Activated CD4-positive, CD25-positive, alpha-beta regulatory T cell treated with anti-CD3 and anti-CD28 coated beads, Interleukin-2, amount 50 U/mL, for 16 hours (primary cell): ENCODE results near the gene SPP1.
"Not testable (repeated sequence)": the region's sequence is repeated elsewhere in the genome, so short reads cannot be mapped to it uniquely, and the experiment has no call there.

ENCODE experiments used
- DNase-seq: peaks from one replicate; pipeline ENCODE4 v3.0.0-alpha.2; 2020; ENCODE audit warnings: low read depth, low spot score

SPP1 gene

DNA sequence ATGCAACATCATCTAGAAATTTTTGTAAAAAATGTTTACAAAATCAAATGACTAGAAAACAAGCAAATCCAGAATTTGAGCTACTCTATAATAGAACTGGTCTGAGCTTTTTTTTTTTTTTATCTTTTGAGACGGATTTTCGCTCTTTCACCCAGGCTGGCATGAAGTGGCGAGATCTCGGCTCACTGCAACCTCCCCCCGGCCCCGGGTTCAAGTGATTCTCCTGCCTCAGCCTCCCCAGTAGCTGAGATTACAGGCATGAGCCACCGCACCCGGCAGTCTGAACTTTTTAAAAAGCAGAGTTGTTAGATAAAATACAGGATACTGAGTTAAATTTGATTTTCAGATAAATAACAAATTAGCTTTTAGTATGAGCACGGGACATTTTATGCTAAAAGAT lies 11.0 kb downstream of the SPP1 start:
- no peak for DNase-seq

DNA sequence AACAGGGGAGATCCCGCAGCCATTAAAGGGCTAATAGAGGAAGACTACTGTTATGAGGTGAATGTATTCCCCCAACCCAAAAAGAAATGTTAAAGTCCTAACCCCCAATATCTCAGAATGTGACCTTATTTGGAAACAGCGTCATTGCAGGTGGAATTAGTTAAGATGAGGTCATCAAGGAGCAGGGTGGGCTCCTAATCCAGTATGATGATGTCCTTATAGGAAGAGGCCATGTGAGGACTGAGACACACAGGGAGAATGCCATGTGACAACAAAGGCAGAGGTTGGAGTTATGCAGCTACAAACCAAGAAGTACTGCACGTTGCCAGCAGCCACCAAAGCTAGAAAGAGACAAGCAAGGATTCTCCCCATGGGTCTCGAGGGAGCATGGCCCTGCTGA lies 14.3 kb downstream of the SPP1 start:
- DNase-seq: no peak

DNA sequence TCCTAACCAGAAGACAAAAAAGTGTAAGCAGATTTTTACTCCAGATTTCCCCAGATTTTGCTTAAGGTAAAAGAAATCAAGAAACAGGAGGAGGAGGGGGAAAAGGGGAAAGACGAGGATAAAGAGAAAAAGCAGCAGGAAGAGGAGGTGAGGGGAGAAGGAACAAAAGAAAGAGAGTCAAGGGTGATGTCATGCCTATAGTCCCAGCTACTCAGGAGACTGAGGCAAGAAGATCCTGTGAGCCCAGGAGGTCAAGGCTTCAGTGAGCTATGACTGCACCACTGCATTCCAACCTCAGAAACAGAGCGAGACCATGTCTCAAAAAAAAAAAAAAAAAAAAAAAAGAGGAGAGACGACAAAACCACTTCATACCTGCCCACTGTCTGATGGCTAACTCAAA lies 19.9 kb downstream of the SPP1 start:
- no peak for DNase-seq

DNA sequence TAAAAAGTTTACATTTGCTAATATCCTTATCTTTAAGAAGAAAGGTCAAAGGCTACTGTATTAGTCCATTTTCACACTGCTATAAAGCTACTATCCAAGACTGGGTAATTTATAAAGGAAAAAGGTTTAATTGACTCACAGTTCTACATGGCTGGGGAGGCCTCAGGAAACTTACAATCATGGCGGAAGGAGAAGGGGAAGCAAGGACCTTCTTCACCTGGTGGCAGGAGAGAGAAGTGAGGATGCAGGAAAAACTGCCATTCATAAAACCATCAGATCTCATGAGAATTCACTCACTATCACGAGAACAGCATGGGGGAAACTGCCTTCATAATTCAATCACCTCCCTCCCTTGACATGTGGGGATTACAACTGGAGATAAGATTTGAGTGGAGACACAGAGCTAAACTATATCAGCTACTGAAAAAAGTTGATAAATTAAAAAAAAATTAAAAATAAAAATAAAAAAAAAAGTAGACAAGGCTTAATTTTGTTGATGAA lies 23.7 kb downstream of the SPP1 start:
- not testable (repeated sequence) for DNase-seq

DNA sequence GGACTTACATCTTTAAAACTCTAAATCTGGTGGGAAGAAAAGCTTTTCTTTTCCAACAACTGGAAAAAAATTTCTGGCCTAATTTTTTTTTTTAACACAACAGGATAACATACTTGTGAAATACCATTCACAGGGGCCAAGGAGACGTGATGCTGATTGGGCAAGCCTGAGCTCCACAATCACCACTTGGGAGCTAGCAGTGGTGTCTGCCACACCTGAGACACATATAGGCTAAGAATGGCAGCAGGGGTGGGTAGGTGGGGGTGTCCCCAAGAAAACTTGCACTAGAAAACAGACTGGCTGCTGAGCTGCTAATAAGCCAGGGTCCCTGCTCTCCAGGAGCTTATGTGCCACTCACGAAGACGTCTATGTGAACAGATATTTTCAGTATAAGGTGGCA lies 26.4 kb downstream of the SPP1 start:
- no peak for DNase-seq

DNA sequence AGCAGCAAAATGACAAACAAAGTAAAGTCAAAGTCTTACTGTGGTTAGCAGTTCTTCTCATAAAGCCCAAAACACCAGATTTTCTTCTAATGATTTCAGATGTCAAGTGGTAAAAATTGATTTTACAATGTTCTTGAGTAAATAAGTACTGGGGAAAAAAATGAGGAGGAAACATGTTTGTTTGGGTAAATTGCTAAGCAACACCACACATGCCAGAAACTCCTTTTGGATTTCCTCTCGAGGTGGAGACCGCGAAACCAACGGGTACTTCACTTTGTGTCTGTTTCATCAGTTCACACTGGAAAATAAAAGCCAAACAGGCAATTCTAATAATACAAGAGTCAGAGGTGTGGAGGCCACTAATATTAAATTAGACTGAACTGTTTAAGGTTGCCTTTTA lies 27.3 kb downstream of the SPP1 start:
- no peak for DNase-seq

DNA sequence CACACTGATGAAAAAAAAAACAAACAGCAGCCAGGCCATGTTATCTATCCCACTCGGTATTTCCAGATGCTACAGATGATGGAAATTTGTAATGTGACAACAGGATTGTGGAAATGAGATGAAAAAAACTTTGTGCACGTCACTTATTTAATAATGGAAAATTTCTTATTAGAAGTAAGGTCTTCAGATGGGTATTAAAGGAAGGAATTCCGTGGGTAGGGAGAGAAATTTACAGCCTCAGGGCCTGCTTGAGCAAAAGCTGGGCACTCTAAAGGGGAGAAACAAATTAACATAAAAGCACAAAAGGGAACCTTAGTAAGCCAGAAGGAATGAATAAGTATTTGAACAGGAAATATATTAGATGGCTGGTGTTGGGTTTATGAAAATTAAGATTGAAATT lies 27.7 kb downstream of the SPP1 start:
- no peak for DNase-seq

DNA sequence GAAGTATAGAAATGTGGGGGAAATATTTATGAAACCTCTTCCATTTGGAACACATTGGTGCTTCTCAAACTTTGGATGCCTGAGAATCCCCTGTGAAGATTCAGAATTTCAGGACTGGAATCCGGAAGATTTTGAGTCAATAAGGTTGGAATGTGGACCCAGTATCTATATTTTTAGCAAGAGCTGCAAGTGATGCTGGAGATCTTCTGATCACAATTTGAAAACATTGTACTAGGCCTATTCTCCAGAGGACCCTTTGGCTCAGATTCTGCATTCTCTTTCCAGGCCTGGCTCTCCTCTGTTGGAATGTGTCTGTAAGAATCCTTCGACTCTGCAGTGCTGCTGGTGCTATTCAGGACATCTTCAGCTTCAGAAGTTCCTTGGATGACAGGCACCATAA lies 29.6 kb downstream of the SPP1 start:
- DNase-seq: no peak

DNA sequence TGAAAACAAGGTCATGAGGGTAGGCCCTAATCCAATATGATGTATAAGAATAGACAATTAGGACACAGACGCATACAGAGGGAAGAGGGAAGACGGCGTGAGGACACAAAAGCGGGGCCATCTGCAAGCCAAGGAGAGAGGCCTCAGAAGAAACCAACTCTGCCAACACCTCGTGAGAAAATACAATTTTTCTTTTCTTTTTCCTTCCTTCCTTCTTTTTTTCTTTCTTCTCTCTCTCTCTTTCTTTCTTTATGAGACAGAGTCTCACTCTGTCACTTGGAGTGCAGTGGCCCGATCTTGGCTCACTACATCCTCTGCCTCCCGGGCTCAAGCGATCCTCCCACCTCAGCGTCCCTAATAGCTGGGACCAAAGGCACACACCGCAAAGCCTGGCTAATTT lies 30.4 kb downstream of the SPP1 start:
- DNase-seq: no peak

DNA sequence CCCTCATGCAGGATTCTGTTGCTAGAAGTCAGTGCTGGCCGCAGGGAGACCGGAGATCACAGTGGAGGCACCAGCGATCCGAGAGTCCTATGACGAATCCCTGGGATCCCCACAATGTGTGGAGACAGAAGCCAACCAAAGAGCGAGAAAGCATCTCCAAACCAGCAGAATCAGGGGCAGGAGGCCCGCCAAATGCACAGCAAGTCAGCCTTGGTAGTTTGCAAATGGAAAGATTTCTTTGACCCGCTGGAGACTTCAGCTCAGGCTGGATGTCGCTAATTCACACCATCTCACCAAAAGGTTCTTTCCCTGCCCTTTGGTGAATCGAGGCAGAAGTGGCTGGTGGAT lies 31.4 kb downstream of the SPP1 start:
- DNase-seq: no peak

DNA sequence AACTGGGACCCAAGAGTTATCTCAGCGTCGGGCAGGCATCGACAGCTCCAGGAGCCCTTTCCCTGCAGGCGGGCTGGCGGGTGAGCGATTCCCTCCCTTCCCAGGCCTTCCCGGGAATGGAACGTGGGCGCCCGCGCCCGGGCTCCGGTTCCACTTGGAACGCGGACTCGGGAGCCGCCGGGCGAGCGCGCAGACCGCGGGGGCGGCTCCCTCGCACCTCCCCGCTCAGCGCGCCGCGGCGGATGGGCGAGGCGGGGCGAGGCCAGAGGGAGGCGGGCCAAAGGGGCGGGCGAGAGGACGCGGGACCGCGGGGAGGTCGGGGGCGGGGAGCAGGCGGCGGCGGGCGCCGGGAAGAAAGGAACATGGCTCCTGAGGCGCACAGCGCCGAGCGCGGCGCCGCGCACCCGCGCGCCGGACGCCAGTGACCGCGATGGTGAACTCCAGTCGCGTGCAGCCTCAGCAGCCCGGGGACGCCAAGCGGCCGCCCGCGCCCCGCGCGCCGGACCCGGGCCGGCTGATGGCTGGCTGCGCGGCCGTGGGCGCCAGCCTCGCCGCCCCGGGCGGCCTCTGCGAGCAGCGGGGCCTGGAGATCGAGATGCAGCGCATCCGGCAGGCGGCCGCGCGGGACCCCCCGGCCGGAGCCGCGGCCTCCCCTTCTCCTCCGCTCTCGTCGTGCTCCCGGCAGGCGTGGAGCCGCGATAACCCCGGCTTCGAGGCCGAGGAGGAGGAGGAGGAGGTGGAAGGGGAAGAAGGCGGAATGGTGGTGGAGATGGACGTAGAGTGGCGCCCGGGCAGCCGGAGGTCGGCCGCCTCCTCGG lies 32.0 kb downstream of the SPP1 start, which contains the start of gene PKD2:
Gene PKD2, plus strand, starts transcription at position 332 of the 818 bp plus-strand sequence. Its CDS starts 99 bp downstream, at position 431.
- DNase-seq: peak; percentile 53

DNA sequence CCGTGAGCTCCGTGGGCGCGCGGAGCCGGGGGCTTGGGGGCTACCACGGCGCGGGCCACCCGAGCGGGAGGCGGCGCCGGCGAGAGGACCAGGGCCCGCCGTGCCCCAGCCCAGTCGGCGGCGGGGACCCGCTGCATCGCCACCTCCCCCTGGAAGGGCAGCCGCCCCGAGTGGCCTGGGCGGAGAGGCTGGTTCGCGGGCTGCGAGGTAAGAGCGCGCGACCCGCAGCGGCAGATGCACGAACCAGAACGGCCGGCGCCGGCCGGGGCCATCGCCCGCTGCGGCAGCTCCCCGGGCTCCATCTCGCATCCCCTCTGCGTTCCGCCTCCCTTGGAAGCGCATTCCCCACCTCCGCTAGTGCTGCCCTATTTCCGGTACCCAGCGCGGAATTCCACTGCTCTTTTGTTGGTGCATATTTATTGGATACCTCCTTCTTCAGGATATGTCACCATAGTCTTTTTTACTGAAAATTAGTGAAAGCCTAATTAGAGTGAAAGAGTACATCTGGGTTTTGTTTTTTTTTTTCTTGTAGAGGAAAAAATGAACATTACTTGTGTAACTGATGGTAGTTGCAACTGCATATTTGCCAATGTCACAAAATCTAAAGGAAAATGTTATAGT lies 32.7 kb downstream of the SPP1 start:
- no peak for DNase-seq

DNA sequence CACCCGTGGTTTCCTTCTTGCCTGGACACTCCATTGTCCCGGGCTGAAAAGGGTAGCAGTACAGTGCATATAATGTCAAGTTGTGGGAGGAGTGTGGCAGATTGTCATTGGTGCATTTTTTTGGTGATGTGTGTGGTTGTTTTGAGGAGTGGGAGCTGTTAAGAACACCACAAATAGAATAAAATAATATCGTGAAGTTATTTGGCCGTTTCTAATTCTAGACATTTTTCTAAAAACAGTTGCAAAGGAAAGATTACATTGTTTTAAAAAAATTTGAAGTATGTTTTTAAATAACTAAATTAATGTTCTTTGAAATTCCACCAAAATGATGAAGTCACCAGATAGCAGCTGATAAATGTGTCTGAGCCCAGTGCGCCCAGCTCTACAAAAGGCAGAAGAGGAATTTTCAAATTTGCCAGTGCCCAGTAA lies 33.2 kb downstream of the SPP1 start:
- no peak for DNase-seq

DNA sequence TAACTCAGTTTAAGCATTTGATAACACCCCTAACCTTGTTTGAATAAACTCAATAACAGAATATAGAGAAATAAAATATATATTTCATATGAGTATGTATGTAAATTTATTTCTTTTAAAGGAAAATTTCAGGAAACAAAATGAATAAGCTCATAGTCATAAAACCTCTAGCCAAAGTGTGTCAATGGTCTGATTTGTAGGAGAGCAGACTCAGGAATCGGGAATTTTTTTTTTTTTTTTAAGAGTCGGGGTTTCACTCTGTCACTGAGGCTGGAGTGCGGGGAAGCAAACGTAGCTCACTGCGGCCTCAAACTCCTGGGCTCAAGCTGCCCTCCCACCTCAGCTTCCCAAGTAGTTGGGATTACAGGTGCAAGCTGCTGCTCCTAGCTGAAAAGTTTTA lies 34.4 kb downstream of the SPP1 start:
- no peak for DNase-seq

DNA sequence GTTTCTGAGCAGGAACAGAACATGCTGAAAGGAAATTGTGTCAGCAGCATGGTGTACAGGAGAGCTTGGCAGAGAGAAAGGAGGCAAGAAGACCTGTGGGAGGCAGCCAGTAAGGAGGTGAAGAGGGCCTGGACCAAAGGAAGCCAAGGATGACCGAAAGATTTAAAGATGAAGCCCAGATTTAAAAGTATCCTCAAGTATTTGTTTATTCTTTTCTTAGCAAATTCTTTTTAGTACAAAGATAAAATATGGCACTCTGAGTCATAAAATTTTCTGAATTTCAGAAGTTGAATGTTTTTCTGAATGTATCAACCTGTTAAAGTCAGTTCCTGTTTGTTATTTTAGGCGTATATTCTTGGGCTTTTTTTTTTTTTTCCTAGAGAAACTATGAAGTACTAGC lies 35.5 kb downstream of the SPP1 start:
- DNase-seq: no peak

DNA sequence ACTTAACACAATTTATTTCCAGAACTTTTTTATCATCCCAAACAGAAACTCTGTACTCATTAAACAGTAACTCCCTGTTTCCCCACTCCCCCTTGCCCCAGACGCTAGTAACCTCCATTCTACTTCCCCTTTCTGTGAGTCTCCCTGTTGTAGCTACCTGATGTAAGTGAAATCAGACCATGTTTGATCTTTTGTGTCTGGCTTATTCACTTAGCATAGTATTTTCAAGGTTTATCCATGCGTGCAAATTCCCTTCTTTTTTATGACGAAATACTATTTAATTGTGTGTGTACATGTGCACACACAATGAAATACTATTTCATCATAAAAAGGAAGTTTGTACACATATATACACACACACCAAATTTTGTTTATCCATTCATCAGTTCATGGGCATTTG lies 37.1 kb downstream of the SPP1 start:
- DNase-seq: no peak

DNA sequence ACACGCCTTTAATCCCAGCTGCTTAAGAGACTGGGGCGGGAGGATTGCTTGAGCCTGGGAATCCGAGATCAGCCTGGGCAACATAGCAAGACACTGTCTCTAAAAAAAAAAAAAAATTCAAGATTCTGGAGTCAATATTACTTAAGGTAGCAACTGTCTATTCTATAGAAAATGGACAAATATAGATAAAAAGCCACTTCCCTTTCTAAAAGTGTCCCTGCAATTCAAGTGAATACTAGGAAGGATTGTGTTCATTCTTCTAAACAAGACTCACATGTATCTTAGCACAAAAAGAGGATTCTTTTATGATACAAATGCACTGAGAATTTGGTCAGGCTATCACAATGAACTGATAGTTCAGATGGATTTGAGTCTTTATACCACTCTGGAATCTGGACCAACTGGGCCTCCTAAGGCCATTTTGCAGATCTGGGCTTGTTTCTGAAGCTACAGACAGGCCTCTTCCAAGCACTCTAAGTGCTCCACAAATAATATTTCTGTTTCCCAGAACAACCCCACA lies 38.9 kb downstream of the SPP1 start:
- DNase-seq: no peak

DNA sequence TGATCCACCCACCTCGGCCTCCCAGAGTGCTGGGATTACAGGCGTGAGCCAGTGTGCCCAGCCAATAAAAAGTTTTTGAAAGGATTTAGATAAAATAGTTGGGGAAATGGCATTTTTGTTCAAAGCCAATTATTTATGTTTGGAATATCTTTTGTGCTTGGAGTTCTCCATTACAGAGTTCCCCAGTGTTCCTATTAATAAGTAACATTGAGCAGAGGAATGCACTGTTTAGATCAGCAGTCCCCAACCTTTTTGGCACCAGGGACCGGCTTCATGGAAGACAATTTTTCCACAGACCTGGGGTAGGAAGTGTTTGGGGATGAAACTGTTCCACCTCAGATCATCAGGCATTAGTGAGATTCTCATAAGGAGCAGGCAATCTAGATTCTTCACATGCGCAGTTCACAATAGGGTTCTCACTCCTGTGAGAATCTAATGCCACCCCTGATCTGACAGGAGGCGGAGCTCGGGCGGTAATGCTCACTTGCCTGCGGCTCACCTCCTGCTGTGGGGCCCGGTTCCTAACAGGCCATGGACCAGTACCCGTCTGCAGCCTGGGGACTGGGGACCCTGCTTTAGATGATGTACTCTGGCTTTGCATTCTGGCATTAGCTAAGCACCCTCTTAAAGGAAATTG lies 40.3 kb downstream of the SPP1 start:
- DNase-seq: no peak

DNA sequence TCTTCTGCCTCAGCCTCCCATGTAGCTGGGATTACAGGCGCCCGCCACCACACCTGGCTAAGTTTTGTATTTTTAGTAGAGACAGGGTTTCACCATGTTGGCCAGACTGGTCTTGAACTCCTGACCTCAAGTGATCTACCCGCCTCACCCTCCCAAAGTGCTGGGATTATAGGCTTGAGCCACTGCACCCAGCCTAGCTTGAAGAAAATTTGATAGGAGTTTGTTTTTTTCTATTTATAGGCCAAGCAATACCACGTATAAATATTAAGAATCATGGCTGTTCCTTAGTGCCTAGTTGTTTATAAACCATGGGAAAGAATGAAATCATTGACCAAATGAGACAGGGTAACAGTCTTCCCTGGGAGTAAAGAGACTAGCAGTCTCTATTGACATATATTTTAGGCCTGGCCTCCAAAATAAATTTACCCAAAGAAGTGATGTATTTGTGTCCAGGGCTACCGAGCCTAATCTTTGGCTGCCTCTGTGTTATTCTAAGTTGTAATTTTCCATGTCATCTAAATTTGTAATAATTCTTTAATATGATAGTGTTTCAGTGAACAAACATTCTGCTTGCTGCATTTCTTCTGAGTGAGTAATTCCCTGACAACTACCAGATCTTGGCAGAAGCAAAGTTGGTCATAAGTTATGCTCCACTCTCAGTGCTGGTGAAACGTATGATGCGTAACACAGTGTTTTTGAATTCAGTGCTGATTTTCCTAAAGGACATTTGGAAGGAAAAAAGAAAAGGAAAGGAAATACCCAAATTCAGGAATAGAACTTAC lies 42.2 kb downstream of the SPP1 start:
- DNase-seq: no peak

DNA sequence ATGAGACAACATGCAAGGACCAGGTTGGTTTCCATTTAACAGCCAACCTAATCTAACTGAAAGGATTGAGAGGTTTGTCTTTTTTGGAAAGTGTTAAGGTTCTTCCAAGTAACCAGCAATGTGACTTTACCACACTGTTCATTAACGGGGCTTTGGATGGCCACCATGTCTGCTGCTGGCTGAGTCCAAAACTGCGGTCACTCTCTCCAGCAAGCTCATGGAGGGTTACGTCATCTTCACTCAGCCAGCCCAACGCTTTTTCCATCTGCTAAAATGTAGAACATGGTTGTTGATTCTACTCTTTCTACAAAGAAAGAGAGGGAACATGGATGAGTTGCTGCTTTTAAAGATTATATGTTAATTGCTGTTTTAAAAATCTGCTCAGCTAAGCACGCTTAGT lies 43.0 kb downstream of the SPP1 start:
- no peak for DNase-seq

DNA sequence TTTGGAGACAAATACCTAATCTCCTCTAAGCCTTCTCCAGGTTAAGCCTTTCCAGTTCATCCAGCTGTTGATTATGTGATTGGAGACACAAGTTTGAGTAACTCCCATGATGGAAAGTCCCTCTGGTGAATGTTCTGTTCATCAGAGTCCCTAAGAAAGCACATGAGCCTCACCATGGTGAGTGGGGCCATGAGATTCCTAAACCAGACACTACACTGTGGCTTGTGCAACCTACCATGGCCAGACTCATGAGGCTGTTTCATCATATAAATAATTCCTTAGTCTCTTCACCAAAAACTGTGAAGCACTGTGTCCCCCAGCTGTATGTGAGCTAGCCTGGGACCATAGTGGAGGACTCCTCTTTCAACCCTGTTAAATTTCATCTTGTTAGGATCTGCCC lies 46.3 kb downstream of the SPP1 start:
- no peak for DNase-seq

DNA sequence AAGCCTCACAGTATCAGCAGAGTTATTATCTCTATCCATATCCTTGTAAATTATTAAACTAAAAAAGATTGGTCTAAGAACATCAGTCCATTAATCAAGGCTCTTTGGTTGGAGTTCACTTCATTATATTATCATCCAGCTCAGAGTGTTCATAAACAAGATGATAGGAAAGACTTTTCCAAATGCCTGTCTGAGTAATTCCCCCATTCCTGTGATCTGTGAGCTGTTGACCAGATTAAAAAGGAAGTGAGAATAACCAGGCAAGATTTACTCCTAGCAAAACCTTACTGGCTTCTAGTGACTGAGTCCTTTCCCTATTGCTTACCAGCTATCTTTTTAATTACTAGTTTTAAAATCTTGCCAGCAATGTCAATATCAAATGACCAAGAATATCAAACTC lies 46.8 kb downstream of the SPP1 start:
- DNase-seq: no peak
